Body of pancreas (tissue), 4 donors: ENCODE measurements around the gene IGSF6.

ENCODE experiments used
- CTCF ChIP-seq, 7 experiments: fragments of 450-650 bp in 4 of 7; fragments of 200-600 bp in 3 of 7; sonication (generic) in 3 of 7; IDR thresholded peaks; one replicate each; pipeline ENCODE4 v1.5.1; 2016 to 2019; ENCODE audit warnings: antibody characterized with exemption in 7 of 7
- POLR2A ChIP-seq, 3 donors: fragments of 450-650 bp; IDR thresholded peaks; one replicate each; pipeline ENCODE4 v1.6.1; 2016; ENCODE audit warnings: antibody characterized with exemption in 3 of 3, mild to moderate bottlenecking in 2 of 3

DNA sequence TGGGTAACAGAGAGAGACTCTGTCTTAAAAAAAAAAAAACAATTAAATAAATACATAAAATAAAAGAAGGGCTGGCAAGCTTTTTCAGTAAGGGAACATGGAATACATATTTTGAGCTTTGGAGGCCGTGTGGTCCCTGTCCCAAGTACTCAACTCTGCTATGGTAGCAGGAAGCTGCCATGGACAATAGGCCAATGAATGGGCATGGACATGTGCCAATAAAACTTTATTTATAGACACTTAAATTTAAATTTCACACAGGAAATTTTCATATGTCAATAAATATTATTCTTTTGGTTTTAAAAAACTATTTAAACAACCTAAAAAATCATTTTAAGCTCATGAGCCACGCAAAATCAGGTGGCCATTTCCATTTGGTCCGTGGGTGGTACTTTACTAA, 15.2 kb upstream of the IGSF6 start:
- TF ChIP-seq CTCF (IDR thresholded peaks at IDR 0.05) (no peak), POLR2A (IDR thresholded peaks at IDR 0.05) (no peak)
